Measurements from ENCODE around the gene MAST4.

DNA sequence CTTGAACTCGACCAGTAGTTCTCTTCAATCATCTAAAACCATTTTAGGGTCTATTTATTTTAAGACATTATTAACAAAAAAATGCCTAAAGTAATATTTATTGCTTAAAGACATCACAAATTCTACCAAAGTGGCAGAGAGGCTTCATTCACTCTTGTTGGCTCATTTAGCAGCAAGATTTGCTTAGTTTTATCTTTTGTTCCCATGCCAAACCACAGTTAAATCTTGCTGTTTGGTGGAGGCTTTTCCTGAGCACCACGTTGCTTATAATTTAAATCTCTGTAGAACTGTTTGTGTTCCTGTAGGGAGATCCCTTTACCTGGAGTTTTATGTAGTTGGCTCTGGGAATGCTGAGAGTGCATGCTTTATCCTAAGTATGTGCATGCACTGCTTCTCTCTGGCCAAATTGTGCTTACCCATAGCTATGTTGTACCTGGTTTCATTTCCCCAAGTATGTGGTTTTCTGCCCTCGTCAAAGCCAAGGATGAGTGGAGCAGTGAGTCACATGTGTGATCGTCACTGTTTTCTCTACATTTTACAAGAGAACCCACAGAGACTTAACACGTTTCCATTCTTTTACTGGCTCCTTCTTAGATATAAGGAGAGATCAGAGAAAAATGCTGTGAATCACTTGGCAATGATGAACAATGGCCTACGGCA, 42.1 kb upstream of the MAST4 start:
- TF ChIP-seq, protein P1, sequence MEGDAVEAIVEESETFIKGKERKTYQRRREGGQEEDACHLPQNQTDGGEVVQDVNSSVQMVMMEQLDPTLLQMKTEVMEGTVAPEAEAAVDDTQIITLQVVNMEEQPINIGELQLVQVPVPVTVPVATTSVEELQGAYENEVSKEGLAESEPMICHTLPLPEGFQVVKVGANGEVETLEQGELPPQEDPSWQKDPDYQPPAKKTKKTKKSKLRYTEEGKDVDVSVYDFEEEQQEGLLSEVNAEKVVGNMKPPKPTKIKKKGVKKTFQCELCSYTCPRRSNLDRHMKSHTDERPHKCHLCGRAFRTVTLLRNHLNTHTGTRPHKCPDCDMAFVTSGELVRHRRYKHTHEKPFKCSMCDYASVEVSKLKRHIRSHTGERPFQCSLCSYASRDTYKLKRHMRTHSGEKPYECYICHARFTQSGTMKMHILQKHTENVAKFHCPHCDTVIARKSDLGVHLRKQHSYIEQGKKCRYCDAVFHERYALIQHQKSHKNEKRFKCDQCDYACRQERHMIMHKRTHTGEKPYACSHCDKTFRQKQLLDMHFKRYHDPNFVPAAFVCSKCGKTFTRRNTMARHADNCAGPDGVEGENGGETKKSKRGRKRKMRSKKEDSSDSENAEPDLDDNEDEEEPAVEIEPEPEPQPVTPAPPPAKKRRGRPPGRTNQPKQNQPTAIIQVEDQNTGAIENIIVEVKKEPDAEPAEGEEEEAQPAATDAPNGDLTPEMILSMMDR (IDR thresholded peaks at IDR 0.05) = no peak
- TF ChIP-seq EZH2 (IDR thresholded peaks at IDR 0.05; ENCODE audit: borderline replicate concordance, insufficient read depth, low read depth, low read length, poor library complexity, severe bottlenecking) = no peak

Measured in B cell (primary cell).